ENCODE data around the gene SAFB. TPM values are rescaled to one million over a fixed set of nuclear protein-coding genes. Genes with fewer than 3 reads are reported as not detected.
"Not testable (repeated sequence)": the region's sequence is repeated elsewhere in the genome, so short reads cannot be mapped to it uniquely, and the experiment has no call there.

Gene SAFB
- total RNA-seq, 2 experiments from 2014 or later = 195 to 200 TPM

DNA sequence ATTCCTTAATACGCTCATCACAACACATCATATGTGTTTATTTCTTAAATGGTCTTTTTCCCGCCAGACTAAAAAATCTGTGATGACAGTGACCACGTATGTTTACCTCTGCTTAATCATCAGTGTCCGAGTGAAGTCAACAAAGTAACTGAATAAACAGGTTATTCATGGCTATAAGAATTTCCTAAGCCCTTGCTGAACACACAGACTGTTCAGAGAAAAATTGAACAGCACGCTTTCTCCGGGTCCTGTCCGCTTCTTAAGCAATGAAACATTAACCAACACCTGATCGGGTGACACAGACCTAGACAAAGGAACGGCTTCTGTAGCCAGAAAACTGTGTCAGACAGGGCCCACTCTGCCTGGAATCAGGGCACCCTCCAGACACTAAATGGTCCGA, 14.6 kb upstream of the SAFB start:
- Mint-ChIP-seq H3K4me3 (no peak overlapping the region), H3K27me3 (no peaks in the 10 kb centered on the region), H3K36me3 (ENCODE audit: low read depth) (peaks cover 92% of the 10 kb centered on the region), H3K9me3 (no peaks in the 10 kb centered on the region), H3K27ac (no peak overlapping the region), H3K4me1 (ENCODE audit: low read depth) (peaks cover 13% of the 10 kb centered on the region)
- TF ChIP-seq, protein P1, sequence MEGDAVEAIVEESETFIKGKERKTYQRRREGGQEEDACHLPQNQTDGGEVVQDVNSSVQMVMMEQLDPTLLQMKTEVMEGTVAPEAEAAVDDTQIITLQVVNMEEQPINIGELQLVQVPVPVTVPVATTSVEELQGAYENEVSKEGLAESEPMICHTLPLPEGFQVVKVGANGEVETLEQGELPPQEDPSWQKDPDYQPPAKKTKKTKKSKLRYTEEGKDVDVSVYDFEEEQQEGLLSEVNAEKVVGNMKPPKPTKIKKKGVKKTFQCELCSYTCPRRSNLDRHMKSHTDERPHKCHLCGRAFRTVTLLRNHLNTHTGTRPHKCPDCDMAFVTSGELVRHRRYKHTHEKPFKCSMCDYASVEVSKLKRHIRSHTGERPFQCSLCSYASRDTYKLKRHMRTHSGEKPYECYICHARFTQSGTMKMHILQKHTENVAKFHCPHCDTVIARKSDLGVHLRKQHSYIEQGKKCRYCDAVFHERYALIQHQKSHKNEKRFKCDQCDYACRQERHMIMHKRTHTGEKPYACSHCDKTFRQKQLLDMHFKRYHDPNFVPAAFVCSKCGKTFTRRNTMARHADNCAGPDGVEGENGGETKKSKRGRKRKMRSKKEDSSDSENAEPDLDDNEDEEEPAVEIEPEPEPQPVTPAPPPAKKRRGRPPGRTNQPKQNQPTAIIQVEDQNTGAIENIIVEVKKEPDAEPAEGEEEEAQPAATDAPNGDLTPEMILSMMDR (IDR thresholded peaks at IDR 0.05) = no peak
- intact Hi-C loops (cut with DNase I, micrococcal nuclease) = no loop called here
- no peaks in the 10 kb centered on the region for H3K4me1 ChIP-seq (ENCODE audit: insufficient read depth, low read length)
- H3K27me3 ChIP-seq (ENCODE audit: control insufficient read depth in 1 of 2, insufficient read depth in 2 of 2, low read length in 2 of 2) = no peaks in the 10 kb centered on the region
- ChIA-PET POLR2A (interaction anchor here (1.0 kb wide), 1 partner anchor 14 kb away, joined by 4 read pairs; the partner anchor contains the start of gene SAFB2), CTCF (no interaction called here)
- peaks cover 87% of the 10 kb centered on the region for H3K36me3 ChIP-seq (ENCODE audit: insufficient read depth, low read length)
- no peak overlapping the region for H3K4me3 ChIP-seq (ENCODE audit: low read length)
- no peaks in the 10 kb centered on the region for H3K9me3 ChIP-seq (ENCODE audit: control insufficient read depth in 1 of 2, insufficient read depth in 1 of 2, low read length in 2 of 2)
- no peak for ATAC-seq (ENCODE audit: poor library complexity)
- H3K27ac ChIP-seq (ENCODE audit: low read depth in 1 of 2, low read length in 2 of 2) = no peak overlapping the region
- DNase-seq = no peak

DNA sequence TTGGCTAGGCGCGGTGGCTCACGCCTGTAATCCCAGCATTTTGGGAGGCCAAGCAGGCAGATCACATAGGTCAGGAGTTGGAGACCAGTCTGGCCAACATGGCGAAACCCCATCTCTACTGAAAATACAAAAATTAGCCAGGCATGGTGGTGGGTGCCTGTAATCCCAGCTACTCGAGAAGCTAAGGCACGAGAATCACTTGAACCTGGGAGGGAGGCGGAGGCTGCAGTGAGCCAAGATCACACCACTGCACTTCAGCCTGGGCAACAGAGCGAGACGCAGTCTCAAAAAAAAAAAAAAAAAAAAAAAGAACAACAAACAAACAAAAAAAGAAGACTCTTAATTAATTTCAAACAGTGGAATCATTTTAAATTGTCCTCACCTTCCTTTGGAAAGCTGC, 14.1 kb upstream of the SAFB start:
- POLR2A ChIA-PET; H3K9me3 ChIP-seq (ENCODE audit: control insufficient read depth in 1 of 2, insufficient read depth in 1 of 2, low read length in 2 of 2): not testable (repeated sequence)

DNA sequence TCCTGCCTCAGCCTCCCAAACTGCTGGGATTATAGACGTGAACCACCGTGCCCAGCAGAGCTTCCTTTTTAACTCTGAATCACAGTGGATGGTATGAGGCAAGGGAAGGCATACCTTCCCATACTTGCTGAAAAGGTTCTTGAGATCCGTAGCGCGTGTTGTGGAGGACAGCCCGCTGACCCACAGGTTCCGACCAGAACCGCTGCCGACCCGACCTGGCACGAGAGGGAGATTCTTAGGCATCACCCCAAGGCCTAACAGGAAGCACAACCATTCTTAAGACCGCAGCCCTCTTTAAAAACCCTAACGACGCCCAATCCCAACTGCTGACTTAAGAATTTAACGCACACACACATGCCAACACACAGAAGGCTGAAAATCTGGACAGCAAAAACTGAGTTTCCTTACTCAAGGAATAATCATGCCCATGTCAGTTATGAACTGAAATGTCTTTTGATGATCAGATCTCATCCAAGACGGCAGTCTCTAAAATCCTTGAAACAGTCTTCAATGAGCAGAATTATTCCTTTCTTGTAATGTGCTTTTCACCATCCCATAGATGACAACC, 12.9 kb upstream of the SAFB start:
- H3K4me1 Mint-ChIP-seq (ENCODE audit: low read depth) = peaks cover 13% of the 10 kb centered on the region
- peaks cover 87% of the 10 kb centered on the region for H3K36me3 ChIP-seq (ENCODE audit: insufficient read depth, low read length)
- no peak overlapping the region for H3K27ac ChIP-seq (ENCODE audit: low read depth in 1 of 2, low read length in 2 of 2)
- no peaks in the 10 kb centered on the region for H3K27me3 ChIP-seq (ENCODE audit: control insufficient read depth in 1 of 2, insufficient read depth in 2 of 2, low read length in 2 of 2)
- ATAC-seq (ENCODE audit: poor library complexity) = no peak
- intact Hi-C loops (cut with DNase I, micrococcal nuclease) = no loop called here
- no peak overlapping the region for H3K27ac Mint-ChIP-seq
- TF ChIP-seq, protein P1 (IDR thresholded peaks at IDR 0.05) = no peak
- ChIA-PET CTCF (no interaction called here), POLR2A (interaction anchor here (0.6 kb wide), 1 partner anchor 12 kb away, joined by 3 read pairs; no protein-coding TSS in a partner anchor)
- no peaks in the 10 kb centered on the region for H3K4me1 ChIP-seq (ENCODE audit: insufficient read depth, low read length)
- no peak overlapping the region for H3K4me3 ChIP-seq (ENCODE audit: low read length)
- no peak for DNase-seq
- H3K9me3 ChIP-seq (ENCODE audit: control insufficient read depth in 1 of 2, insufficient read depth in 1 of 2, low read length in 2 of 2) = no peaks in the 10 kb centered on the region
- no peak overlapping the region for H3K4me3 Mint-ChIP-seq
- H3K9me3 Mint-ChIP-seq = no peaks in the 10 kb centered on the region
- no peaks in the 10 kb centered on the region for H3K27me3 Mint-ChIP-seq
- peaks cover 92% of the 10 kb centered on the region for H3K36me3 Mint-ChIP-seq (ENCODE audit: low read depth)

More for the DNA sequence above, 14.1 kb upstream of the SAFB start:
- DNase-seq; H3K27me3 Mint-ChIP-seq; intact Hi-C loops (cut with DNase I, micrococcal nuclease); CTCF ChIA-PET; ATAC-seq (ENCODE audit: poor library complexity); H3K4me3 ChIP-seq (ENCODE audit: low read length); H3K27ac Mint-ChIP-seq; H3K4me3 Mint-ChIP-seq; H3K9me3 Mint-ChIP-seq; H3K27ac ChIP-seq (ENCODE audit: low read depth in 1 of 2, low read length in 2 of 2); H3K4me1 ChIP-seq (ENCODE audit: insufficient read depth, low read length); H3K27me3 ChIP-seq (ENCODE audit: control insufficient read depth in 1 of 2, insufficient read depth in 2 of 2, low read length in 2 of 2): not testable (repeated sequence)
- H3K36me3 Mint-ChIP-seq (ENCODE audit: low read depth) = peaks cover 92% of the 10 kb centered on the region
- peaks cover 13% of the 10 kb centered on the region for H3K4me1 Mint-ChIP-seq (ENCODE audit: low read depth)
- peaks cover 87% of the 10 kb centered on the region for H3K36me3 ChIP-seq (ENCODE audit: insufficient read depth, low read length)
